ENCODE results near the gene PLA2G4A.

GRCh38 chr1:186835448-186835847, 6.7 kb downstream of the PLA2G4A start:
- no peak for TF ChIP-seq POLR2A (IDR thresholded peaks at IDR 0.05)
- TF ChIP-seq POLR2AphosphoS5 (IDR thresholded peaks at IDR 0.05): no peak
- TF ChIP-seq CTCF (IDR thresholded peaks at IDR 0.05): no peak

All from suprapubic skin (tissue), 4 donors.